Stimulated activated memory B cell treated with anti-CD40 and anti-IgM and Interleukin-4, amounts not matched to agents 10 μg/mL and 1 μg/mL and 100 μg/mL, for 72 hours (primary cell): ENCODE data around the gene LTA.

Source experiments
- ATAC-seq: fragments of 150-1000 bp; cut with Tn5 transposase; 2 replicates; pipeline ENCODE4 v1.10.0; 2021
- H3K27ac Mint-ChIP-seq: one replicate; pipeline ENCODE4 v1.8.0; 2022; ENCODE audit warnings: mild to moderate bottlenecking, mixed read lengths
- H3K27me3 Mint-ChIP-seq: one replicate; pipeline ENCODE4 v1.8.0; 2022; ENCODE audit warnings: mixed read lengths
- H3K36me3 Mint-ChIP-seq: one replicate; pipeline ENCODE4 v1.8.0; 2022; ENCODE audit warnings: mixed read lengths
- H3K4me1 Mint-ChIP-seq: one replicate; pipeline ENCODE4 v1.8.0; 2022; ENCODE audit warnings: mixed read lengths
- H3K4me3 Mint-ChIP-seq: one replicate; pipeline ENCODE4 v1.8.0; 2022; ENCODE audit warnings: mild to moderate bottlenecking, moderate library complexity, mixed read lengths
- H3K9me3 Mint-ChIP-seq: one replicate; pipeline ENCODE4 v1.8.0; 2022; ENCODE audit warnings: mixed read lengths

Gene LTA

DNA sequence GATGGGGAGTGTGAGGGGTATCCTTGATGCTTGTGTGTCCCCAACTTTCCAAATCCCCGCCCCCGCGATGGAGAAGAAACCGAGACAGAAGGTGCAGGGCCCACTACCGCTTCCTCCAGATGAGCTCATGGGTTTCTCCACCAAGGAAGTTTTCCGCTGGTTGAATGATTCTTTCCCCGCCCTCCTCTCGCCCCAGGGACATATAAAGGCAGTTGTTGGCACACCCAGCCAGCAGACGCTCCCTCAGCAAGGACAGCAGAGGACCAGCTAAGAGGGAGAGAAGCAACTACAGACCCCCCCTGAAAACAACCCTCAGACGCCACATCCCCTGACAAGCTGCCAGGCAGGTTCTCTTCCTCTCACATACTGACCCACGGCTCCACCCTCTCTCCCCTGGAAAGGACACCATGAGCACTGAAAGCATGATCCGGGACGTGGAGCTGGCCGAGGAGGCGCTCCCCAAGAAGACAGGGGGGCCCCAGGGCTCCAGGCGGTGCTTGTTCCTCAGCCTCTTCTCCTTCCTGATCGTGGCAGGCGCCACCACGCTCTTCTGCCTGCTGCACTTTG is 3.3 kb downstream of the LTA start, which contains the start of gene TNF:
Gene TNF, plus strand, starts transcription at position 231 of the 567 bp plus-strand sequence. Its CDS starts 177 bp downstream, at position 408.
- ATAC-seq, result peak; percentile 59
- no peaks in the 10 kb centered on the region for H3K9me3 Mint-ChIP-seq
- peaks cover 90% of the 10 kb centered on the region for H3K4me1 Mint-ChIP-seq
- H3K36me3 Mint-ChIP-seq, result peaks cover 35% of the 10 kb centered on the region
- H3K27me3 Mint-ChIP-seq, result no peaks in the 10 kb centered on the region
- peak within 1 kb of the TSS; percentile 90 for H3K4me3 Mint-ChIP-seq
- peak within 1 kb of the TSS; percentile 92 for H3K27ac Mint-ChIP-seq

- no peak for ATAC-seq
- no peaks in the 10 kb centered on the region for H3K27me3 Mint-ChIP-seq
- H3K27ac Mint-ChIP-seq, result peak overlapping the region; percentile 92
- no peaks in the 10 kb centered on the region for H3K9me3 Mint-ChIP-seq
- H3K36me3 Mint-ChIP-seq, result peaks cover 40% of the 10 kb centered on the region
- H3K4me1 Mint-ChIP-seq, result peaks cover 85% of the 10 kb centered on the region
- peak overlapping the region; percentile 90 for H3K4me3 Mint-ChIP-seq
Observed at GRCh38 chr6:31575952-31576685, 4.0 kb downstream of the LTA start.

DNA sequence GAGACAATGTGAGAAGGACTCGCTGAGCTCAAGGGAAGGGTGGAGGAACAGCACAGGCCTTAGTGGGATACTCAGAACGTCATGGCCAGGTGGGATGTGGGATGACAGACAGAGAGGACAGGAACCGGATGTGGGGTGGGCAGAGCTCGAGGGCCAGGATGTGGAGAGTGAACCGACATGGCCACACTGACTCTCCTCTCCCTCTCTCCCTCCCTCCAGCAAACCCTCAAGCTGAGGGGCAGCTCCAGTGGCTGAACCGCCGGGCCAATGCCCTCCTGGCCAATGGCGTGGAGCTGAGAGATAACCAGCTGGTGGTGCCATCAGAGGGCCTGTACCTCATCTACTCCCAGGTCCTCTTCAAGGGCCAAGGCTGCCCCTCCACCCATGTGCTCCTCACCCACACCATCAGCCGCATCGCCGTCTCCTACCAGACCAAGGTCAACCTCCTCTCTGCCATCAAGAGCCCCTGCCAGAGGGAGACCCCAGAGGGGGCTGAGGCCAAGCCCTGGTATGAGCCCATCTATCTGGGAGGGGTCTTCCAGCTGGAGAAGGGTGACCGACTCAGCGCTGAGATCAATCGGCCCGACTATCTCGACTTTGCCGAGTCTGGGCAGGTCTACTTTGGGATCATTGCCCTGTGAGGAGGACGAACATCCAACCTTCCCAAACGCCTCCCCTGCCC is 4.9 kb downstream of the LTA start:
- Mint-ChIP-seq H3K4me3 (peak overlapping the region; percentile 90), H3K27ac (peak overlapping the region; percentile 92), H3K27me3 (no peaks in the 10 kb centered on the region), H3K36me3 (peaks cover 46% of the 10 kb centered on the region), H3K9me3 (no peaks in the 10 kb centered on the region), H3K4me1 (peaks cover 83% of the 10 kb centered on the region)
- no peak for ATAC-seq

- Mint-ChIP-seq H3K9me3 (no peaks in the 10 kb centered on the region), H3K27me3 (no peaks in the 10 kb centered on the region), H3K27ac (peak overlapping the region; percentile 92), H3K4me1 (peaks cover 83% of the 10 kb centered on the region), H3K4me3 (peak overlapping the region; percentile 90), H3K36me3 (peaks cover 46% of the 10 kb centered on the region)
- no peak for ATAC-seq
Observed at GRCh38 chr6:31577579-31577966, 5.5 kb downstream of the LTA start.

DNA sequence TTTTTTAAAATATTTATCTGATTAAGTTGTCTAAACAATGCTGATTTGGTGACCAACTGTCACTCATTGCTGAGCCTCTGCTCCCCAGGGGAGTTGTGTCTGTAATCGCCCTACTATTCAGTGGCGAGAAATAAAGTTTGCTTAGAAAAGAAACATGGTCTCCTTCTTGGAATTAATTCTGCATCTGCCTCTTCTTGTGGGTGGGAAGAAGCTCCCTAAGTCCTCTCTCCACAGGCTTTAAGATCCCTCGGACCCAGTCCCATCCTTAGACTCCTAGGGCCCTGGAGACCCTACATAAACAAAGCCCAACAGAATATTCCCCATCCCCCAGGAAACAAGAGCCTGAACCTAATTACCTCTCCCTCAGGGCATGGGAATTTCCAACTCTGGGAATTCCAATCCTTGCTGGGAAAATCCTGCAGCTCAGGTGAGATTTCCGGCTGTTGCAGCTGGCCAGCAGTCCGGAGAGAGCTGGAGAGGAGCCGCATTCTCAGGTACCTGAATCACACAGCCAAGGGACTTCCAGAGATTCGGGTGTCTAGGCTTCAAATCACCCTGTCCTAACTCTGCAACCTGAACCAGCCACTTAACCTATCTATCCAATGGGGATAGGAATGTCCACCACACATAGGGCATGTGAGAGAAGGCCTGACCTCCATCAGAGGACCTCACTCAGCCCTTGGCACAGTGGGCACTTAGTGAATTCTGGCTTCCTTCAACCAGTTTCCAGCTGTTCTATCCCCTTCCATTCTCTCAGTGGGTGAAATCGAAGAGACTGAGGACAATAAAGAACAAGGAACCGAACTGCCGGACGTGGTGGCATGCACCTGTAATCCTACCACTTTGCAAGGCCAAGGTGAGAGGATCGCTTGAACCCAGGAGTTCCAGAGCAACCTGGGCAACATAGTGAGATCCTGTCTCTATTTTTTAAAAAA is 6.4 kb downstream of the LTA start:
- H3K36me3 Mint-ChIP-seq, result peaks cover 43% of the 10 kb centered on the region
- H3K27ac Mint-ChIP-seq, result peak overlapping the region; percentile 96
- peaks cover 81% of the 10 kb centered on the region for H3K4me1 Mint-ChIP-seq
- H3K27me3 Mint-ChIP-seq, result no peaks in the 10 kb centered on the region
- peak overlapping the region; percentile 92 for H3K4me3 Mint-ChIP-seq
- no peak for ATAC-seq
- H3K9me3 Mint-ChIP-seq, result no peaks in the 10 kb centered on the region

DNA sequence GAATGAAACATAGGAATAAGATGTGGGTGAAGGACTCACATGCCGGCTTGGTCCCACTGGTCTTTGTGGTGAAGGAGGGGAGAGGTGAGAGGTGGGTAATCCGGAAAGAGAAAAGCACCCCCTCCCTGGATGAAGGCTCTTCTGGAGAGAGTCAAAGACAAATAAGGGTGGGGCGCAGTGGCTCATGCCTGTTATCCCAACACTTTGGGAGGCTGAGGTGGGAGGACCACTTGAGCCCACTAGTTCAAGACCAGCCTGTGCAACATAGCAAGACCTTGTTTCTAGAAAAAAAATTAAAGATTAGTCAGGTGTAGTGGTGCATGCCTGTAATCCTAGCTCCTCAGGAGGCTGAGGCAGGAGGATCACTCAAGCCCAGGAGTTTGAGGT is 7.0 kb downstream of the LTA start:
- H3K4me1 Mint-ChIP-seq, result peaks cover 74% of the 10 kb centered on the region
- no peak for ATAC-seq
- H3K9me3 Mint-ChIP-seq, result no peaks in the 10 kb centered on the region
- no peaks in the 10 kb centered on the region for H3K27me3 Mint-ChIP-seq
- peak overlapping the region; percentile 96 for H3K27ac Mint-ChIP-seq
- H3K36me3 Mint-ChIP-seq, result peaks cover 41% of the 10 kb centered on the region
- H3K4me3 Mint-ChIP-seq, result peak overlapping the region; percentile 92

DNA sequence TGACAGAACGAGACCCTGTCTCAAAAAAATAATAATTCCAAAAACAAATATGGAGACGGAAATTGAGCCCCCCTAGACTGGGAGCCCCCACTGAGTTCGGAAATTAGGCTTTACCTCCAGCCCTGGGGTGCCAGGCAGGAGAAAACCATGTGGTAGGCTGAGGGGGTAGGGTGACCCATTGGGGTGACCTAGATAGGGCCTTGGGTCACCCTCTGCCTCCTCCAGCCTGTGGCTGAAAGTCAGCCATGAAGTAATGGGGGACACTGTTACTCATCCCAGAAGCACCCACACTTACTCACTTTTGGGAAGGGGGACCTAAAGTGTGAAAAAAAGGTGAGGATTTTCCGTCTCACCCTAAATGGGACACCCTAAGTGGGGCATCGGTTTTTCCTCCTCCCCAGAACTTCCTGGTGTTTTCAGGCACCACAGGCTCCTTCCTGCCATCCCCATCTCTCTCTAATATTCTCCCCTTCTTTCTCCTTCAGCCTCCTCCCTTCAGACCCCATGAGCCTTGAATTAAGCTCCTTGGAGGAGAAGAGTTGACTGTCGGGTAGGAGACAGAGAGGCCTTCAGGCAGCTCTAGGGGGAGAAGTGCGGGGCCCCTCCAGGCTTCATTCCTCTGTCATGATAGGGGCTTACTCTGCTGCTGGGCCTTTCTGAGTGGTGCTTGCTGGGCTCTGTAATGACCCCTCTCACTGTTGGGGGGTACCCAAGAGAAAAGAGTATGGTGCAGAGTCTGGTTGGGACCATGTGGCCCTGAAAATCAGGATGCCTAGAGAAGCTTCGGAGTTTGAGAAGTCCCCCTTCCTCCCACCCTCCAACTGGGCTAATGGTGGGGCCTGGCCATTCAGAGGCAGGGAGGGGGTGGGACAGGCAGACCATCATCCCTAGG is 7.7 kb downstream of the LTA start:
- Mint-ChIP-seq H3K9me3 (no peaks in the 10 kb centered on the region), H3K36me3 (peaks cover 41% of the 10 kb centered on the region), H3K4me1 (peaks cover 67% of the 10 kb centered on the region), H3K27ac (peak overlapping the region; percentile 96), H3K27me3 (no peaks in the 10 kb centered on the region), H3K4me3 (peak overlapping the region; percentile 92)
- ATAC-seq, result no peak

GRCh38 chr6:31580438-31580740 is 8.3 kb downstream of the LTA start:
- Mint-ChIP-seq H3K4me3 (peak overlapping the region; percentile 92), H3K9me3 (no peaks in the 10 kb centered on the region), H3K4me1 (peaks cover 64% of the 10 kb centered on the region), H3K27ac (peak overlapping the region; percentile 96), H3K36me3 (peaks cover 41% of the 10 kb centered on the region), H3K27me3 (no peaks in the 10 kb centered on the region)
- ATAC-seq, result no peak

GRCh38 chr6:31580807-31581433 is 8.8 kb downstream of the LTA start:
- peak overlapping the region; percentile 92 for H3K4me3 Mint-ChIP-seq
- H3K27me3 Mint-ChIP-seq, result no peaks in the 10 kb centered on the region
- H3K36me3 Mint-ChIP-seq, result peaks cover 36% of the 10 kb centered on the region
- no peaks in the 10 kb centered on the region for H3K9me3 Mint-ChIP-seq
- H3K27ac Mint-ChIP-seq, result peak overlapping the region; percentile 96
- peaks cover 64% of the 10 kb centered on the region for H3K4me1 Mint-ChIP-seq
- ATAC-seq, result peak; percentile 90

GRCh38 chr6:31581434-31582229 is 9.5 kb downstream of the LTA start:
- no peak for ATAC-seq
- H3K9me3 Mint-ChIP-seq, result no peaks in the 10 kb centered on the region
- peak overlapping the region; percentile 96 for H3K27ac Mint-ChIP-seq
- H3K4me1 Mint-ChIP-seq, result peaks cover 64% of the 10 kb centered on the region
- peaks cover 29% of the 10 kb centered on the region for H3K36me3 Mint-ChIP-seq
- H3K27me3 Mint-ChIP-seq, result no peaks in the 10 kb centered on the region
- peak overlapping the region; percentile 92 for H3K4me3 Mint-ChIP-seq

GRCh38 chr6:31582230-31582643 is 10.1 kb downstream of the LTA start, which contains the start of gene LTB:
LTB (minus strand) TSS chr6:31582424; CDS start chr6:31582417, 7 bp downstream.
- Mint-ChIP-seq H3K27me3 (no peaks in the 10 kb centered on the region), H3K4me1 (peaks cover 64% of the 10 kb centered on the region), H3K9me3 (no peaks in the 10 kb centered on the region), H3K27ac (peak within 1 kb of the TSS; percentile 96), H3K4me3 (peak within 1 kb of the TSS; percentile 92), H3K36me3 (peaks cover 23% of the 10 kb centered on the region)
- ATAC-seq, result peak; percentile 71

- Mint-ChIP-seq H3K9me3 (no peaks in the 10 kb centered on the region), H3K36me3 (peaks cover 11% of the 10 kb centered on the region), H3K4me3 (peak overlapping the region; percentile 56), H3K4me1 (peaks cover 66% of the 10 kb centered on the region), H3K27me3 (no peaks in the 10 kb centered on the region), H3K27ac (peak overlapping the region; percentile 82)
- no peak for ATAC-seq
Observed at GRCh38 chr6:31585491-31585890, 13.4 kb downstream of the LTA start.

- Mint-ChIP-seq H3K4me1 (peaks cover 66% of the 10 kb centered on the region), H3K27me3 (no peaks in the 10 kb centered on the region), H3K36me3 (peaks cover 7% of the 10 kb centered on the region), H3K9me3 (no peaks in the 10 kb centered on the region), H3K4me3 (peak within 1 kb of the TSS; percentile 73), H3K27ac (peak within 1 kb of the TSS; percentile 82)
- ATAC-seq, result no peak
Observed at GRCh38 chr6:31586008-31586407, 13.9 kb downstream of the LTA start, which contains the start of gene LST1. LST1 (plus strand) TSS chr6:31586277; CDS start chr6:31587300, 1,023 bp downstream.
